ENCODE data around the gene EPOP.
"Not testable (repeated sequence)": the region's sequence is repeated elsewhere in the genome, so short reads cannot be mapped to it uniquely, and the experiment has no call there.

Gene EPOP

GRCh38 chr17:38653230-38653629 is 21.5 kb downstream of the EPOP start:
- TF ChIP-seq CTCF (IDR thresholded peaks at IDR 0.05; ENCODE audit: borderline replicate concordance, control extremely low read depth, extremely low read depth, insufficient read depth, missing control alignments): no peak
- peak; percentile 19 for DNase-seq (ENCODE audit: low spot score)
- in situ Hi-C loops (cut with MboI; ENCODE audit: low sequenced_read_pairs, unreplicated experiment): loop anchor here (10.0 kb wide), 1 partner anchor 218 kb away; no protein-coding TSS in a partner anchor

- not testable (repeated sequence) for DNase-seq (ENCODE audit: low spot score)
- in situ Hi-C loops (cut with MboI; ENCODE audit: low sequenced_read_pairs, unreplicated experiment): loop anchor here (10.0 kb wide), 1 partner anchor 216 kb away; no protein-coding TSS in a partner anchor
Observed at GRCh38 chr17:38650653-38651173, 24.0 kb downstream of the EPOP start.

- no peak for TF ChIP-seq CTCF (IDR thresholded peaks at IDR 0.05; ENCODE audit: borderline replicate concordance, control extremely low read depth, extremely low read depth, insufficient read depth, missing control alignments)
- DNase-seq (ENCODE audit: low spot score): no peak
- in situ Hi-C loops (cut with MboI; ENCODE audit: low sequenced_read_pairs, unreplicated experiment): no loop called here
Observed at GRCh38 chr17:38637951-38638350, 36.8 kb downstream of the EPOP start.

GRCh38 chr17:38636054-38636453 is 38.7 kb downstream of the EPOP start:
- no peak for TF ChIP-seq CTCF (IDR thresholded peaks at IDR 0.05; ENCODE audit: borderline replicate concordance, control extremely low read depth, extremely low read depth, insufficient read depth, missing control alignments)
- no peak for DNase-seq (ENCODE audit: low spot score)
- in situ Hi-C loops (cut with MboI; ENCODE audit: low sequenced_read_pairs, unreplicated experiment): no loop called here

- in situ Hi-C loops (cut with MboI; ENCODE audit: low sequenced_read_pairs, unreplicated experiment): no loop called here
- no peak for TF ChIP-seq CTCF (IDR thresholded peaks at IDR 0.05; ENCODE audit: borderline replicate concordance, control extremely low read depth, extremely low read depth, insufficient read depth, missing control alignments)
- DNase-seq (ENCODE audit: low spot score): no peak
Observed at GRCh38 chr17:38632334-38632733, 42.4 kb downstream of the EPOP start.

- in situ Hi-C loops (cut with MboI; ENCODE audit: low sequenced_read_pairs, unreplicated experiment): no loop called here
- no peak for TF ChIP-seq CTCF (IDR thresholded peaks at IDR 0.05; ENCODE audit: borderline replicate concordance, control extremely low read depth, extremely low read depth, insufficient read depth, missing control alignments)
- DNase-seq (ENCODE audit: low spot score): no peak
Observed at GRCh38 chr17:38628441-38628840, 46.3 kb downstream of the EPOP start.

- no peak for TF ChIP-seq CTCF (IDR thresholded peaks at IDR 0.05; ENCODE audit: borderline replicate concordance, control extremely low read depth, extremely low read depth, insufficient read depth, missing control alignments)
- in situ Hi-C loops (cut with MboI; ENCODE audit: low sequenced_read_pairs, unreplicated experiment): no loop called here
- no peak for DNase-seq (ENCODE audit: low spot score)
Observed at GRCh38 chr17:38627957-38628356, 46.8 kb downstream of the EPOP start.

GRCh38 chr17:38626606-38627226 is 48.0 kb downstream of the EPOP start:
- DNase-seq (ENCODE audit: low spot score); in situ Hi-C loops (cut with MboI; ENCODE audit: low sequenced_read_pairs, unreplicated experiment): not testable (repeated sequence)
